ENCODE data around the gene L3MBTL4. TPM values are rescaled to one million over a fixed set of nuclear protein-coding genes. Genes with fewer than 3 reads are reported as not detected.

The L3MBTL4 gene
- total RNA-seq, 1 donor from 2014 or later: 0.59 TPM

DNA sequence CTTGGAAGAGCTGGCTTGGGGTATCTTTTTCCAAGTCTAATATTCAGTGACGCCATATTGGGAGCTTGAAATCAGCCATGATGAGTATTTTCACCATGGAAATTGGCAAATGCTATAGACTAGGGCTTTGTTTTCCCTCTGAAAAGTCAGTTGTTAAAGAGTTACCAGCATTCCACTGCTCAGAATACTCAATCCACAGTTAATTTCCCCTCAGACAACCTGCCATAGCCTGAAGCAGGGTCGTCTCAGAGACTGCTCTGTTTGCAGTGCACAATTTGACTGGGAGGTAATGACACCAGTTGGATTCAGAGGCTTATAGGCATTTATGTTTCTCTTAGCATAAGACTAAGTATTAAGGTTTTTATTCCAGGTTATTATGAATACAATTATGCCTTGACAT, 483.9 kb downstream of the L3MBTL4 start:
- DNase-seq (no peak), ATAC-seq (ENCODE audit: poor library complexity) (no peak)
- intact Hi-C loops (cut with DNase I): no loop called here

- ATAC-seq (ENCODE audit: poor library complexity) (no peak), DNase-seq (no peak)
- intact Hi-C loops (cut with DNase I): no loop called here
Measured at GRCh38 chr18:5918205-5918858, 496.4 kb downstream of the L3MBTL4 start.

DNA sequence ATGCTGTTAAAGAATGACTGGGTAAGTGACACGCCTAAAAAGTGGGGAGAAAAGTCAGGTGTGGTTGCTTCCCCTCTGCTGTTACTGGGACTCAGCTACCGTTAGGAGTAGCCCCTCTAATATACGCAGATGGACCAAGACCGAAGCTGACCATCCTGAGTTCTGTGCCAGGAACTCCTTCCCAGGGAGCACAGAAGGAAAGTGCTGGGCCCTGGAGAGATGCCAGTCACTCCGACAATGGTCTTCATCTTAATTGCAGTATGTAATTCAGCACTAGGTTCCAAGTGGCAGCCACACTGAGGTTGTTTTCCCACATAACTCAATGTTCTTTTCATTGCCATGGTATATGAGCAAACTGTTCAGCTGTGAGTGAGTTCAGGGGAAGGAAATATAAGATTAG, 499.8 kb downstream of the L3MBTL4 start:
- intact Hi-C loops (cut with DNase I): no loop called here

DNA sequence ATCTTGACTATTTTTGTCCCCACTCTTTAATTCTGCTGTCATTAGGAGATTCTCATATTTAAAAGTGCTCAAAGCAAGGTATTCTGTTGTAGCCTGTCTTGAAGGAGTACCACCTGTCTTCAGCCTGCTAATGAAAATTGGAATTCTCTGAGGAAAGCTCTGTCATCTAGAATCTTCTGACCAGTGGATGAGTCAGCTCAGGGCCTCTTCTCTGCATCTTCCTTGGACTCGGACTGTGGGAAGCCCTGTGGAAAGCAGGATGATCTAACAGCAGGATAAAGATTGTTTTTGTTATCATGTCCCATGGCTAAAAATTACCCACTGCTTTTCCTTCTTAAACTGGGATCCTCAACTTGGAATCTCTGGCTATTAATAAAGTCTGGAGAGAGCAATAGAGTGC, 500.7 kb downstream of the L3MBTL4 start:
- ATAC-seq (ENCODE audit: poor library complexity): no peak
- no peak for DNase-seq
- intact Hi-C loops (cut with DNase I): no loop called here

More for the DNA sequence above, 499.8 kb downstream of the L3MBTL4 start:
- DNase-seq (no peak), ATAC-seq (ENCODE audit: poor library complexity) (no peak)

DNA sequence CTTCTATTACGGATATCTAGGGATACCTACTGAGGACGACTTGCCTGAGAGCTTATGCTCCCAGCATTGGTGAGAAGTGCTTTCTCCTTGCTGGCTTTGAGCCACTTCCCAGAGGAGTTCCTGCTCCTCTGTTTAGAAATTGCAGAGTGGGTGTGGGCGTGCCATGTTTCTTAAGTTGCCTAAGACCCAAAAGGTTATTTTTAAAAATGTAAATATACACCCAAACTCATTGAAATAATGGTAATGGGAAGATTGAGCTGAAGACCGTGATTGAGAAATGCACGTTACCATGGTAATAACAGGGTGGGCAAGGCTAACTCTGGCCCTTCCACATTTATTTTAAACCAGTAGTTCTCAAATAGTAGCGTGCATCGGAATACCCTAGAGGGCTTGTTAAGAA, 502.1 kb downstream of the L3MBTL4 start:
- DNase-seq (no peak), ATAC-seq (ENCODE audit: poor library complexity) (no peak)
- intact Hi-C loops (cut with DNase I): no loop called here

DNA sequence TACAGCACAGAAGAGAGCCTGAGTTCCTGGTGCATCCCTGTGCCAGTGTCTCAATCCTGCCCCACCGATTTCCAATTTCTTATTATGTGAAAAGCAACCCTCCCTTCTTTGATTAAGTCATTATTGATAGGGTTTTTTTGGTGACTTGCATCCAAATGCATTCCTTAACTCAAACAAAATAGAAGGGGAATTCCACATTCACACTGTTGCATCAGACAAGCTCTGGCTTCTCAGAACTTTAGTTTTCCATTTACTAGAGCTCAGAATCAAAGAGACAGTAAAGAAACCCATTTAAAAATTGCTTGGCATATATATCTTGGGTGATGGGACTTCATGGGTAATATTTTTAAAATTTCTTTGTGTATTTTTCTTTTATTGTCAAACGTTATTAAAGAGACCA, 505.6 kb downstream of the L3MBTL4 start:
- no peak for ATAC-seq (ENCODE audit: poor library complexity)
- intact Hi-C loops (cut with DNase I): no loop called here
- no peak for DNase-seq

Small RNAs within 50 kb of the gene (microRNA-seq; reads per million reads assigned to microRNA genes)
- not detected for gene MIR4317
